Activated CD8-positive, alpha-beta T cell treated with anti-CD3 and anti-CD28 coated beads, Interleukin-2, amount 10 ng/mL, durations not matched to agents 7 days and 5 days (primary cell): ENCODE measurements around the gene CDK17. TPM values are rescaled to one million over a fixed set of nuclear protein-coding genes. Genes with fewer than 3 reads are reported as not detected.

Experiments used
- ATAC-seq: fragments of 150-1000 bp; cut with Tn5 transposase; one replicate; pipeline ENCODE4 v1.10.0; 2021; ENCODE audit warnings: moderate library complexity
- CTCF ChIA-PET: fragments of 350-600 bp; sonication (Branson Sonifier 250); formaldehyde crosslinking; loops from one replicate; lab custom pipeline; 2021; ENCODE audit warnings: antibody characterized with exemption; lab: Charles Lee
- POLR2A ChIA-PET: fragments of 350-600 bp; sonication (Branson Sonifier 250); formaldehyde crosslinking; loops from one replicate; lab custom pipeline; 2021; ENCODE audit warnings: antibody characterized with exemption; lab: Charles Lee
- DNase-seq: peaks from one replicate; pipeline ENCODE4 v3.0.0-alpha.2; 2020
- H3K27ac Mint-ChIP-seq: one replicate; pipeline ENCODE4 v1.8.0; 2021; ENCODE audit warnings: mild to moderate bottlenecking, mixed read lengths
- H3K27me3 Mint-ChIP-seq: one replicate; pipeline ENCODE4 v1.8.0; 2021; ENCODE audit warnings: low read depth, mixed read lengths
- H3K36me3 Mint-ChIP-seq: one replicate; pipeline ENCODE4 v1.8.0; 2021; ENCODE audit warnings: low read depth, mixed read lengths
- H3K4me1 Mint-ChIP-seq: one replicate; pipeline ENCODE4 v1.8.0; 2021; ENCODE audit warnings: low read depth, mixed read lengths
- H3K4me3 Mint-ChIP-seq: one replicate; pipeline ENCODE4 v1.8.0; 2021; ENCODE audit warnings: mild to moderate bottlenecking, mixed read lengths
- H3K9me3 Mint-ChIP-seq: one replicate; pipeline ENCODE4 v1.8.0; 2022; ENCODE audit warnings: mixed read lengths; ENCODE audit not compliant: insufficient read depth
- total RNA-seq, 2 experiments: library from RNA; stranded (reverse); gene quantifications; one replicate each; pipeline ENCODE4 v1.2.3, GENCODE V29; 2021

Gene CDK17
- total RNA-seq, 2 experiments from 2014 or later = 38.2 to 39.5 TPM

- ChIA-PET CTCF (interaction anchor here (0.9 kb wide), 1 partner anchor 12 kb away, joined by 3 read pairs; no protein-coding TSS in a partner anchor), POLR2A (no interaction called here)
- Mint-ChIP-seq H3K36me3 (peaks cover 32% of the 10 kb centered on the region), H3K9me3 (no peaks in the 10 kb centered on the region), H3K4me1 (peaks cover 63% of the 10 kb centered on the region), H3K27me3 (no peaks in the 10 kb centered on the region), H3K4me3 (no peak overlapping the region), H3K27ac (no peak overlapping the region)
- ATAC-seq (no peak), DNase-seq (no peak)
These were observed 29.0 kb downstream of the CDK17 start for GRCh38 chr12:96371138-96371789.

GRCh38 chr12:96368687-96369086, 31.6 kb downstream of the CDK17 start:
- ChIA-PET CTCF (interaction anchor here (1.3 kb wide), 1 partner anchor 32 kb away, joined by 4 read pairs; the partner anchor contains the start of gene CDK17), POLR2A (no interaction called here)
- Mint-ChIP-seq H3K27ac (no peak overlapping the region), H3K9me3 (no peaks in the 10 kb centered on the region), H3K4me1 (peaks cover 47% of the 10 kb centered on the region), H3K4me3 (no peak overlapping the region), H3K27me3 (no peaks in the 10 kb centered on the region), H3K36me3 (peaks cover 22% of the 10 kb centered on the region)
- DNase-seq (no peak), ATAC-seq (no peak)

DNA sequence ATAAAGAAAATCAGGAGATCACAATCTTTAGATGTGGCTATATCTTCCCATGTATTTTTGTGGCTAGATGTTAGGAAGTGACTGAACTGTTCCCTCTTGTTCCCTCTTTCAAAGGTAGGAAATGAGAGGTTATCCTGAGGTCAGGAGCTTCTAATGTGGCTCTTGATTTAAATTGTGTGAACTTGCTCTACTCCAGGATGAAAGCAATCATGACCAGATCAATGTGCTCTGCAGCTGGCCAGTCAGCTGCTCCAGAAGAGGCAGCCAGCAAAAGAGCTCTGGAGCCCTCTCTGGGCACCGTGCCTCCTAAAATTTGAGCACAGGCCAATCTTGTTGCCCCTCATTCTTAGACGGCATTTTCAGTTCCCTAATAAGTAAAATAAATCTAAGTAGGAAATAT, 32.0 kb downstream of the CDK17 start:
- ATAC-seq = no peak
- Mint-ChIP-seq H3K4me3 (no peak overlapping the region), H3K27ac (no peak overlapping the region), H3K9me3 (no peaks in the 10 kb centered on the region), H3K4me1 (peaks cover 45% of the 10 kb centered on the region), H3K27me3 (no peaks in the 10 kb centered on the region), H3K36me3 (peaks cover 22% of the 10 kb centered on the region)
- no peak for DNase-seq
- POLR2A ChIA-PET = no interaction called here
- CTCF ChIA-PET = interaction anchor here (0.6 to 1.3 kb wide), 3 partner anchors 12 to 33 kb away, joined by 3 to 4 read pairs (median 3); partner anchors contain the start of gene CDK17

- POLR2A ChIA-PET = no interaction called here
- DNase-seq = no peak
- Mint-ChIP-seq H3K27me3 (no peaks in the 10 kb centered on the region), H3K4me3 (no peak overlapping the region), H3K36me3 (peaks cover 13% of the 10 kb centered on the region), H3K9me3 (no peaks in the 10 kb centered on the region), H3K27ac (no peak overlapping the region), H3K4me1 (peaks cover 37% of the 10 kb centered on the region)
- ATAC-seq = no peak
- CTCF ChIA-PET = interaction anchor here (0.6 kb wide), 1 partner anchor 287 kb away, joined by 3 read pairs; no protein-coding TSS in a partner anchor
These were observed 33.9 kb downstream of the CDK17 start for GRCh38 chr12:96366381-96366654.

DNA sequence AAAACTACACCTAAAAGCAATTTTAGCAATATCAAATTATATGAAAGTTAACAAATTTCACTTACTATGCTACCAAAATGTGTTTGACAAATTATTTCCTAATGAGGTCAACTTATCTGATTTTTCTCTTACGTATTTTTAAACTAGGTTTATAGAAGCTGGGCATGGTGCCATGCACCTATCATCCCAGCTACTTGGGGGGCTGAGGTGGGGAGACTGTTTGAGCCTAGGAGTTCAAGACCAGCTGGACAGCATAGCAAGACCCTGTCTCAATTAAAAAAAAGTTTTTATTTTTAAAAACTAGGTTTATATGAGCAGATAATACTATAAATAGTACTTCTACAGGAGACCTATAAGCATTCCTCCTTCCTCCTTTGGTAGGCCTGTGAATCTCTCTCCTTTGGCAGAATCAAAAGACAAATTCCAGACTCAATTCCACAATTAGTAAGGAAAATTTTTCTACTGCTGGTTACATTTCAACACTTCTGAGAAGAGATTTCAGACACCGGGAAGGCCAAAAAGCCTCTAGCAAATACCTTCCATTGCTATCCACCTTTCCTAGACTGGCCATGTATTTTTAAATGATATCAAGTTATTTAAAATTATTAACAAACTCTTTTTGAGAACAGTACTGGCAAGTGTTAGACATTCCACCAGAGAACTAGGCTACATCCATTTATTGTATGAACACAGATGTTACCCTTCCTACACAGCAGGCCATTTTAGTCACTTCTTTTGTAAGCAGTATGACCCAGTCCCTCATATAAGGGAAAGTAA, 34.4 kb downstream of the CDK17 start:
- no peaks in the 10 kb centered on the region for H3K9me3 Mint-ChIP-seq
- no peak for DNase-seq
- no peak overlapping the region for H3K27ac Mint-ChIP-seq
- ChIA-PET CTCF (interaction anchor here (1.7 kb wide), 1 partner anchor 33 kb away, joined by 4 read pairs; no protein-coding TSS in a partner anchor), POLR2A (interaction anchor here (0.6 kb wide), 1 partner anchor 156 kb away, joined by 4 read pairs; no protein-coding TSS in a partner anchor)
- no peak overlapping the region for H3K4me3 Mint-ChIP-seq
- H3K36me3 Mint-ChIP-seq = peaks cover 9% of the 10 kb centered on the region
- peaks cover 37% of the 10 kb centered on the region for H3K4me1 Mint-ChIP-seq
- H3K27me3 Mint-ChIP-seq = no peaks in the 10 kb centered on the region
- no peak for ATAC-seq

DNA sequence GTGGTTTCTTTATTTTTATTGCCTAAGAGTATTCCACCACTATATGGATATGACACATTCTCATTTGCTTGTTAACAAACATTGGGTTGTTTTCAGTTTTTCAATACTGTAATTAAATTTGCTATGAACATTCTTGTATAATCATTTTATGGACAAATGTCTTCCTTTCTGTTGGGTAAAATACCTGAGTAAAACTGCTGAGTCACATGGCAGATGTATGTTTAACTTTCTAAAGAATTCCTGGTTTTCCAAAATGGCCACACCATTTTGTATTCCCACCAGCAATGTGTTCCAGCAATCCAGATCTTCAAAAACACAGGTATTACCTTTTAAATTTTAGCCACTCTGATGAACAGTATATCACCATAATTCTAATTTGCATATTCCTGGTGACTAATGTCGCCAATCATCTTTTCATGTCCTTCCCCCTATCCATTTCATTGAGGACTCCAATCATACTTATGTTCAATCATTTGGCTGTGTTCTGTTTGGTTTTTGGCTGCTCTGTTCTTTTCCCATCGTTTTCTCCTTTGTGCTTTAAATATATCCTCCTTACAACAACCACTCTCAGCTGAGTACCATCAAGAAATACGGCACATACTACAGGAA, 36.0 kb downstream of the CDK17 start:
- no peak overlapping the region for H3K4me3 Mint-ChIP-seq
- DNase-seq = no peak
- H3K27me3 Mint-ChIP-seq = no peaks in the 10 kb centered on the region
- H3K9me3 Mint-ChIP-seq = no peaks in the 10 kb centered on the region
- CTCF ChIA-PET = interaction anchor here (1.7 to 2.6 kb wide), 2 partner anchors 17 to 35 kb away, joined by 4 to 7 read pairs; no protein-coding TSS in a partner anchor
- H3K27ac Mint-ChIP-seq = no peak overlapping the region
- ATAC-seq = no peak
- H3K4me1 Mint-ChIP-seq = peaks cover 41% of the 10 kb centered on the region
- POLR2A ChIA-PET = no interaction called here
- peaks cover 8% of the 10 kb centered on the region for H3K36me3 Mint-ChIP-seq

DNA sequence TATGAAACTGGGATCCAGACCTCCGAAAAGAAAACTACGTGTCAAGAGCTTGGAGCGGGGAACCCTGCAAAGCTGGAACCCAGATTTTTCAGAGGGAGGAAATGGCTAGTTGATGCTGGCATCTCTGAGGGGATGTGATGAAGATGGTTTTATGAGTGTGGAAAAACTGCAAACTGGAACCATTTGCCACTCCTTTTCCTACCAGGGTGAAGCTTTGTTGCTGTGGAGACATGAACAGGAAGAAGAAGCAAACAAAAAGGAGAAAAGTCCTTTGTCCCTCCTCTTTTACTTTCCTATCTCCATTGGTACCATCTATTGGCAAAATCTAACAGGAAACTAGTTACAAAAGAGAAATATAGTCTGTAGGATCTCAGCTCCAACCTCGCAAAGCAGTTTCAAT, 39.2 kb downstream of the CDK17 start:
- ATAC-seq (no peak), DNase-seq (no peak)
- Mint-ChIP-seq H3K9me3 (no peaks in the 10 kb centered on the region), H3K4me1 (peaks cover 34% of the 10 kb centered on the region), H3K27me3 (no peaks in the 10 kb centered on the region), H3K4me3 (no peak overlapping the region), H3K27ac (no peak overlapping the region), H3K36me3 (peaks cover 11% of the 10 kb centered on the region)
- POLR2A ChIA-PET = interaction anchor here (1.4 kb wide), 1 partner anchor 39 kb away, joined by 5 read pairs; the partner anchor contains the start of gene CDK17
- CTCF ChIA-PET = interaction anchor here (1.1 to 2.0 kb wide), 3 partner anchors 13 to 38 kb away, joined by 4 to 5 read pairs (median 5); no protein-coding TSS in a partner anchor

DNA sequence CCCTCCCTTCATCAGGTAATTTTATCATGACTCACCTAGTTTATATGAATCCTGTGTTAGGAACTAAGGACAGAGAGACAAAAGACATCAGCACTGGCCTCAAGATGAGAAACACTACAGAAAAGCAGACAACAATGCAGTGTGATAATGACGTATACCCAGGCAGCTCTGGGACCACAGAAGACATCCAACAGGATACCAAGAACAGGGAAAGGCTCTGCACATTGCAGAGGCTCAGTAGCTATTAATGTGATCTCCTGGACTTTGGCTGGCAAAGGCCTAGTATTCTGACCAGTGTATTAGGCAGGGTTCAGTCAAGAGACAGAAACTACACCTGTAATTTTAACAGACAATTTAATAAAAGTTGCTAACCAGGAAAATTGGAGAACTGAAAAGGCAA, 39.7 kb downstream of the CDK17 start:
- Mint-ChIP-seq H3K27me3 (no peaks in the 10 kb centered on the region), H3K4me1 (peaks cover 34% of the 10 kb centered on the region), H3K4me3 (no peak overlapping the region), H3K27ac (no peak overlapping the region), H3K9me3 (no peaks in the 10 kb centered on the region), H3K36me3 (peaks cover 11% of the 10 kb centered on the region)
- ATAC-seq (peak; percentile 26), DNase-seq (no peak)
- ChIA-PET CTCF (interaction anchor here (1.1 to 2.0 kb wide), 3 partner anchors 13 to 38 kb away, joined by 4 to 5 read pairs (median 5); no protein-coding TSS in a partner anchor), POLR2A (interaction anchor here (1.4 kb wide), 1 partner anchor 40 kb away, joined by 5 read pairs; the partner anchor contains the start of gene CDK17)

- Mint-ChIP-seq H3K36me3 (peaks cover 12% of the 10 kb centered on the region), H3K27me3 (no peaks in the 10 kb centered on the region), H3K4me1 (peaks cover 35% of the 10 kb centered on the region), H3K27ac (no peak overlapping the region), H3K4me3 (no peak overlapping the region), H3K9me3 (no peaks in the 10 kb centered on the region)
- DNase-seq = no peak
- CTCF ChIA-PET = interaction anchor here (0.8 to 2.0 kb wide), 6 partner anchors 12 to 40 kb away, joined by 3 to 5 read pairs (median 3); no protein-coding TSS in a partner anchor
- POLR2A ChIA-PET = no interaction called here
- peak; percentile 29 for ATAC-seq
These were observed 40.9 kb downstream of the CDK17 start for GRCh38 chr12:96359328-96359727.

GRCh38 chr12:96356831-96357230, 43.4 kb downstream of the CDK17 start:
- H3K4me3 Mint-ChIP-seq = no peak overlapping the region
- H3K4me1 Mint-ChIP-seq = peaks cover 41% of the 10 kb centered on the region
- no peak for ATAC-seq
- H3K27me3 Mint-ChIP-seq = no peaks in the 10 kb centered on the region
- POLR2A ChIA-PET = no interaction called here
- CTCF ChIA-PET = interaction anchor here (0.7 to 0.9 kb wide), 2 partner anchors 11 to 43 kb away, joined by 3 read pairs; partner anchors contain the start of gene CDK17
- no peak overlapping the region for H3K27ac Mint-ChIP-seq
- peaks cover 9% of the 10 kb centered on the region for H3K36me3 Mint-ChIP-seq
- DNase-seq = no peak
- H3K9me3 Mint-ChIP-seq = no peaks in the 10 kb centered on the region

DNA sequence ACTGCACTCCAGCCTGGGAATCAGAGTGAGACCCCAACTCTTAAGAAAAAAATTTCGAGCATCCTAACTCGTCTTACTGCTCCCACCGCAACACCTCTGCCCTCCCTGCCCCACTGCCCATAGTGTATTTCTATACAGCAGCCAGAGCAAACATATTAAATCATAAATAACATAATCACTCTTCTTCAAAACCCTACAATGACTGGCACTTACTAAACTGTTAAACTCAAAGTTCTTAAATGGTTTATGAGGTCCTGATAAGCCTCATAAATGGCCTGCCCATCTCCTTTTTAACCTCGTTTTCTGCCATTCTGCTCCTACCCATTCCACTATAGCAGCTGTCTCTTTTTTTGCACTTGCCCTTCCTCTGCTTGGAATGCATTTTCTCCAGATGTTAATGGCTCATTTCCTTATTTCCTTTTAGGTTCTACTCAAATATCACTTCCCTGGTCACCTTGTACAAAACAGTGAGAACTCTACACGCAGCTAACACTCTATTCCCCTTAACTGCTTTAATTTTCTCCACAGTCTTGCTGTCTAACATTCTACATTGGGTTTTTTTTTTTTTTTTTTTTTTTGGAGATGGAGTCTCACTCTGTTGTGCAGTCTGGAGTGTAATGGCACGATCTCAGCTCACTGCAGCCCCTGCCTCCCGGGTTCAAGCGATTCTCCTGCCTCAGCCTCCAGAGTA, 45.2 kb downstream of the CDK17 start:
- no peak overlapping the region for H3K27ac Mint-ChIP-seq
- ChIA-PET CTCF (no interaction called here), POLR2A (no interaction called here)
- ATAC-seq = no peak
- H3K4me1 Mint-ChIP-seq = peaks cover 44% of the 10 kb centered on the region
- H3K36me3 Mint-ChIP-seq = peaks cover 9% of the 10 kb centered on the region
- H3K27me3 Mint-ChIP-seq = no peaks in the 10 kb centered on the region
- no peak overlapping the region for H3K4me3 Mint-ChIP-seq
- H3K9me3 Mint-ChIP-seq = no peaks in the 10 kb centered on the region
- no peak for DNase-seq
